Glutamatergic neuron (in vitro differentiated cells): ENCODE measurements around the gene BRSK2. TPM values are rescaled to one million over a fixed set of nuclear protein-coding genes. Genes with fewer than 3 reads are reported as not detected.

Source experiments
- DNase-seq: peaks from one replicate; pipeline ENCODE4 v3.0.0; 2022
- H3K27ac Mint-ChIP-seq: one replicate; pipeline ENCODE4 v1.8.0; 2020; ENCODE audit warnings: mild to moderate bottlenecking, mixed read lengths, inconsistent platforms; ENCODE audit not compliant: unreplicated experiment
- H3K27me3 Mint-ChIP-seq: one replicate; pipeline ENCODE4 v1.8.0; 2020; ENCODE audit warnings: mild to moderate bottlenecking, moderate library complexity, mixed read lengths, inconsistent platforms; ENCODE audit not compliant: unreplicated experiment
- H3K36me3 Mint-ChIP-seq: one replicate; pipeline ENCODE4 v1.8.0; 2020; ENCODE audit warnings: mild to moderate bottlenecking, mixed read lengths, inconsistent platforms; ENCODE audit not compliant: unreplicated experiment
- H3K4me1 Mint-ChIP-seq: one replicate; pipeline ENCODE4 v1.8.0; 2020; ENCODE audit warnings: mild to moderate bottlenecking, low read depth, mixed read lengths, inconsistent platforms; ENCODE audit not compliant: unreplicated experiment
- H3K4me3 Mint-ChIP-seq: one replicate; pipeline ENCODE4 v1.8.0; 2020; ENCODE audit warnings: mild to moderate bottlenecking, mixed read lengths, inconsistent platforms; ENCODE audit not compliant: unreplicated experiment
- H3K9me3 Mint-ChIP-seq: one replicate; pipeline ENCODE4 v1.8.0; 2020; ENCODE audit warnings: mild to moderate bottlenecking, moderate library complexity, mixed read lengths, inconsistent platforms; ENCODE audit not compliant: unreplicated experiment
- total RNA-seq: library from RNA; stranded (reverse); fragmentation: NEBNext Ultra II Directional; extraction: Animal tissue kit (Norgen Biotek cat#: 25700); gene quantifications from one replicate; pipeline ENCODE4 v1.2.1, GENCODE V29; 2021; ENCODE audit not compliant: unreplicated experiment
- TF ChIP-seq, protein P1 (sequence below): fragments of 200-600 bp; sonication (generic); IDR thresholded peaks from one replicate; pipeline ENCODE4 v1.5.0; 2021; ENCODE audit not compliant: partially characterized antibody, unreplicated experiment

BRSK2 gene
- total RNA-seq, 1 donor from 2014 or later: 207 TPM

DNA sequence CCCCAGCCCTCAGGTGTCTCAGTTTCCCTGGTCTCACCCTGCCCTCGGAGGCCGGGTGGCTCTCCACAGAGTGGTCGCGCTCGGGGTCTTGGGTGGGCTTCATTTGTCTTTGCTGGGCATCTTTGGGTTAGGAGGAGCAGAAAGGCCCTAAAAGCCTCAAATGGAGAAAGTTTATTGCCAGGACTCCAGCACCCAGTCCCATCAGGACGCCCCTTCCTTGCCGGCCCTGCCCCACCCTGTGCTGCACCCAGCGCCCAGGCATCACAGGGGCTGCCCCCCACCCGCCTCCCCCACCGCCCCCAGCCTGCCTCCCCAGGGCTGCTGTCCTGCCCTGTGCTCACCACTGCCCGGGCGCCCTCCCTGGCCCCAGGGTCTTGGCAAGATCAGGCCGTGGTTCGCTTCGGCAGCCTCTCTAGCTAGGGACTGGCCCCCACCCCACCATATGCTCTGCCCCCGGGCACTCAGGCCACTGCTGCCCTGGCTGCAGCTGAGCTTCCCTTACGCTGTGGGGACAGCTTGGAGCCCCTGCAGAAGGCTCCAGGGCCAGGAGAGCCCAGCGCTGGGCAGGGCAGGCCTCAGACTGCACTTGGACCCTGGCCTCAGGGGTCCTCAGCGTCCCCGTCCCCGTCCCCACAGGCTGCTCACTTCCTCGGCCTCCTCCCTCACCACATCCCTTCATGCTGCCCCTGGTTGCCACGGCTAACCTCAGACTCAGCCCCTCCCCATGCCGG is 65.5 kb downstream of the BRSK2 start:
- DNase-seq: no peak
- Mint-ChIP-seq H3K27ac (no peak overlapping the region), H3K27me3 (peaks cover 16% of the 10 kb centered on the region), H3K9me3 (peaks cover 14% of the 10 kb centered on the region), H3K36me3 (no peaks in the 10 kb centered on the region), H3K4me3 (no peak overlapping the region), H3K4me1 (peaks cover 3% of the 10 kb centered on the region)
- TF ChIP-seq, protein P1, sequence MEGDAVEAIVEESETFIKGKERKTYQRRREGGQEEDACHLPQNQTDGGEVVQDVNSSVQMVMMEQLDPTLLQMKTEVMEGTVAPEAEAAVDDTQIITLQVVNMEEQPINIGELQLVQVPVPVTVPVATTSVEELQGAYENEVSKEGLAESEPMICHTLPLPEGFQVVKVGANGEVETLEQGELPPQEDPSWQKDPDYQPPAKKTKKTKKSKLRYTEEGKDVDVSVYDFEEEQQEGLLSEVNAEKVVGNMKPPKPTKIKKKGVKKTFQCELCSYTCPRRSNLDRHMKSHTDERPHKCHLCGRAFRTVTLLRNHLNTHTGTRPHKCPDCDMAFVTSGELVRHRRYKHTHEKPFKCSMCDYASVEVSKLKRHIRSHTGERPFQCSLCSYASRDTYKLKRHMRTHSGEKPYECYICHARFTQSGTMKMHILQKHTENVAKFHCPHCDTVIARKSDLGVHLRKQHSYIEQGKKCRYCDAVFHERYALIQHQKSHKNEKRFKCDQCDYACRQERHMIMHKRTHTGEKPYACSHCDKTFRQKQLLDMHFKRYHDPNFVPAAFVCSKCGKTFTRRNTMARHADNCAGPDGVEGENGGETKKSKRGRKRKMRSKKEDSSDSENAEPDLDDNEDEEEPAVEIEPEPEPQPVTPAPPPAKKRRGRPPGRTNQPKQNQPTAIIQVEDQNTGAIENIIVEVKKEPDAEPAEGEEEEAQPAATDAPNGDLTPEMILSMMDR: no peak

DNA sequence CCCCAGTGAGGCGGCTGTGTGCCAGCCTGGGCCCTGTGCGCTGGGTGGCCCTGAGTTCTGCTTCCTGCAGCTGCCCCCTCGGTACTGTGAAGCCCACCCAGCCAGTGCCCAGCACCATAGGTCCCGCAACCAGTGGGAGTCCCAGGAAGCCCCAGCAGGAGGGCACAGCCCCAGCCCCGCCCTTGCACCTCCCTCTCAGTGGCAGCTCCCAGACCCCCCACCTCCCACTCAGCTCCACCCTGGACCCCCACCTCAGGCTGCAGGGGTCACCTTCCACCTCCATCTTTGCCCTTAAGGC is 66.0 kb downstream of the BRSK2 start:
- no peak overlapping the region for H3K27ac Mint-ChIP-seq
- no peaks in the 10 kb centered on the region for H3K36me3 Mint-ChIP-seq

DNA sequence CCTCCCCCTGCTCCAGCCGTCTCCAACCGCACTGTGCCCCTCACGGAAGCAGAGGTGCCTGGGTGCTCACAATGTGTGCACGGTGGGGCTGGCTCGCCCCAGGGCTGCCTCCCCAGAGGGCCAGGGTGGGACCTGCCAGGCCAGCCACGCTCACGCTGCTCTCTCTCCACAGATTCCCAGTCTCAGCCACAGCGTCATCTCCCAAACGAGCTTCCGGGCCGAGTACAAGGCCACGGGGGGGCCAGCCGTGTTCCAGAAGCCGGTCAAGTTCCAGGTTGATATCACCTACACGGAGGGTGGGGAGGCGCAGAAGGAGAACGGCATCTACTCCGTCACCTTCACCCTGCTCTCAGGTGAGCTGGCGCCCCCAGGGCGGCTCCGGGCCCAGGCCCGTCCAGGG is 66.4 kb downstream of the BRSK2 start:
- peaks cover 16% of the 10 kb centered on the region for H3K27me3 Mint-ChIP-seq
- peaks cover 16% of the 10 kb centered on the region for H3K9me3 Mint-ChIP-seq
- TF ChIP-seq, protein P1: no peak
- H3K4me1 Mint-ChIP-seq: peaks cover 4% of the 10 kb centered on the region
- no peaks in the 10 kb centered on the region for H3K36me3 Mint-ChIP-seq
- peak overlapping the region; percentile 72 for H3K27ac Mint-ChIP-seq
- DNase-seq: no peak
- no peak overlapping the region for H3K4me3 Mint-ChIP-seq

More for the DNA sequence above, 66.0 kb downstream of the BRSK2 start:
- H3K9me3 Mint-ChIP-seq: peaks cover 14% of the 10 kb centered on the region
- no peak for DNase-seq
- TF ChIP-seq, protein P1: no peak
- H3K4me3 Mint-ChIP-seq: no peak overlapping the region
- peaks cover 16% of the 10 kb centered on the region for H3K27me3 Mint-ChIP-seq
- peaks cover 4% of the 10 kb centered on the region for H3K4me1 Mint-ChIP-seq

DNA sequence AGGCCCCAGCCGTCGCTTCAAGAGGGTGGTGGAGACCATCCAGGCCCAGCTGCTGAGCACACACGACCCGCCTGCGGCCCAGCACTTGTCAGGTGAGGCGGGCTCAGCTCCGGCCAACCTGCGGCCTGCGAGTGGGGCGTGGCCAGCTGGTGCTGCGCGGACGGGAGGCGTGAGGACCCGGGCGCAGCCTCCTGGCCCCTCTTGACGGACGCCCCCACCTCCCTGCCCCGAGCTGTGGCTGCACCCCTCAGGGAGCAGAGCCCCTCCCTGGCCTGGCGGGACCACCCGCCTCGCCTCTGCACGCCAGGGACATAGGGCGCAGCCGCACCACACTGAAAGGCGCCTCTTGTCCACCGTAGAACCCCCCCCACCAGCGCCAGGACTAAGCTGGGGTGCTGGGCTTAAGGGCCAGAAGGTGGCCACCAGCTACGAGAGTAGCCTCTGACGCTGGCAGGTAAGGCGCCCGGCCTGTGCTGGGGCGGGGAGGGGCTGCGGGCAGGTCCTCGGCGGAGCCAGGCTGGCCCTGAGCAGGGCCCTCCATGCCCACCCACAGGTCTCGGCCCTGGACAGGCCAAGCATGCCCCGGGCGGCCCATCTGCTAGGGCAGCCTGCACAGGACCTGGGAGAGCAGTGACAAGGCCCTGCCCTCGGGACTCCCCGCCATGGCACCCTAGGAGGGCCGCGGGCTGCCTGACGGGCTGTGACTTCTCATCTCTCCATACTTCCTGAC is 67.0 kb downstream of the BRSK2 start:
- Mint-ChIP-seq H3K9me3 (peaks cover 19% of the 10 kb centered on the region), H3K27ac (no peak overlapping the region), H3K4me1 (peaks cover 4% of the 10 kb centered on the region), H3K4me3 (no peak overlapping the region), H3K27me3 (peaks cover 19% of the 10 kb centered on the region), H3K36me3 (no peaks in the 10 kb centered on the region)
- DNase-seq: no peak
- TF ChIP-seq, protein P1: no peak

- Mint-ChIP-seq H3K27ac (no peak overlapping the region), H3K27me3 (peaks cover 19% of the 10 kb centered on the region), H3K9me3 (peaks cover 19% of the 10 kb centered on the region), H3K4me1 (peaks cover 4% of the 10 kb centered on the region), H3K4me3 (no peak overlapping the region), H3K36me3 (no peaks in the 10 kb centered on the region)
- no peak for DNase-seq
- TF ChIP-seq, protein P1: no peak
These were observed 67.6 kb downstream of the BRSK2 start for GRCh38 chr11:1457326-1457680.
